AG04450 (cell line): Measurements from ENCODE around the gene NMNAT1. TPM values are rescaled to one million over a fixed set of nuclear protein-coding genes. Genes with fewer than 3 reads are reported as not detected.
"Not testable (repeated sequence)": the region's sequence is repeated elsewhere in the genome, so short reads cannot be mapped to it uniquely, and the experiment has no call there.

ENCODE experiments used
- CTCF ChIA-PET: fragments of 300-600, 350-600 bp; formaldehyde crosslinking; extraction: SDS; loops from one replicate; lab custom pipeline; 2022; ENCODE audit warnings: antibody characterized with exemption, inconsistent platforms; lab: Charles Lee
- POLR2A ChIA-PET: fragments of 350-600 bp; formaldehyde crosslinking; extraction: SDS; loops from one replicate; lab custom pipeline; 2021; ENCODE audit warnings: antibody characterized with exemption, inconsistent platforms; lab: Yijun Ruan, JAX
- DNase-seq: peaks from one replicate; pipeline ENCODE4 v3.0.0-alpha.2; 2011; ENCODE audit warnings: low read depth, low spot score
- H3K27ac ChIP-seq: one replicate; pipeline ENCODE4 v1.5.1; 2012; ENCODE audit warnings: low read depth, low read length, control low read depth
- H3K27me3 ChIP-seq: one replicate; pipeline ENCODE4 v1.6.0; 2012; ENCODE audit warnings: low read length; ENCODE audit not compliant: control insufficient read depth, insufficient read depth
- H3K4me3 ChIP-seq: 2 replicates; pipeline ENCODE4 v1.5.1; 2011; ENCODE audit warnings: mild to moderate bottlenecking, low read depth, low read length, control low read depth
- H3K9me3 ChIP-seq: 2 replicates; pipeline ENCODE4 v1.5.1; 2012; ENCODE audit warnings: low read length; ENCODE audit not compliant: control insufficient read depth, insufficient read depth
- polyA plus RNA-seq: library from polyadenylated mRNA; depleted of rRNA; stranded (reverse); fragments of >200 nt; gene quantifications from 2 replicates; pipeline ENCODE4 v1.2.3, GENCODE V29; 2011
- TF ChIP-seq, protein P1 (sequence below): IDR thresholded peaks from 2 replicates; pipeline ENCODE4 v1.5.1; 2011; ENCODE audit warnings: low read depth, low read length, control low read depth, inconsistent platforms

NMNAT1 gene
- polyA plus RNA-seq, 1 experiment = 16.4 TPM

DNA sequence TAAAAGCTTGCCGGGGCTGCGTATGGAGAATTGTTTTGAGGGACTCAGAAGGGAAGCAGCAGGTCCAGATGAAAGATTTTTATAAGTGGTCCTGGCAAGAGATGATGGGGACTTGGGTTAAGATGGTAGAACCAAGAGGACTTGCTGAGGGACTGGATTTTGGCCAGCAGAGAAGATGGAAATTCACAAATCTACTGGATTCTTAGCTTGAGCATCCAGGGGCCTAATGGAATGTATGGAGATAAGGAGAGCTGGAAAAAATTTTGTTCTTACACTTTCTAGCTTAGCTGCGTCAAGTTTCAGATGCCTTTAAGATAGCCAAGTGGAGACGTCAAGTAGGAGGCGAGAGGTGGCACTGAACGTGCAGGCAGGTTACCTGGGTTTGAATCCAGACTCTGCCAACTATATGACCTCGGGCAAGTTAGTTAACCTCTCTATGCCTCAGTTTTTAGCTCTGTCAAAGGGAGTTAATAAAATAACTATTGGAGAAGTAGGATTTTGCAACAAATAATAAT, 50.3 kb downstream of the NMNAT1 start:
- ChIA-PET CTCF (interaction anchor here (0.6 kb wide), 1 partner anchor 1478 kb away, joined by 3 read pairs; no protein-coding TSS in a partner anchor), POLR2A (interaction anchor here (0.6 to 1.0 kb wide), 2 partner anchors 140 to 1281 kb away, joined by 3 to 8 read pairs; no protein-coding TSS in a partner anchor)
- no peak for DNase-seq
- TF ChIP-seq, protein P1, sequence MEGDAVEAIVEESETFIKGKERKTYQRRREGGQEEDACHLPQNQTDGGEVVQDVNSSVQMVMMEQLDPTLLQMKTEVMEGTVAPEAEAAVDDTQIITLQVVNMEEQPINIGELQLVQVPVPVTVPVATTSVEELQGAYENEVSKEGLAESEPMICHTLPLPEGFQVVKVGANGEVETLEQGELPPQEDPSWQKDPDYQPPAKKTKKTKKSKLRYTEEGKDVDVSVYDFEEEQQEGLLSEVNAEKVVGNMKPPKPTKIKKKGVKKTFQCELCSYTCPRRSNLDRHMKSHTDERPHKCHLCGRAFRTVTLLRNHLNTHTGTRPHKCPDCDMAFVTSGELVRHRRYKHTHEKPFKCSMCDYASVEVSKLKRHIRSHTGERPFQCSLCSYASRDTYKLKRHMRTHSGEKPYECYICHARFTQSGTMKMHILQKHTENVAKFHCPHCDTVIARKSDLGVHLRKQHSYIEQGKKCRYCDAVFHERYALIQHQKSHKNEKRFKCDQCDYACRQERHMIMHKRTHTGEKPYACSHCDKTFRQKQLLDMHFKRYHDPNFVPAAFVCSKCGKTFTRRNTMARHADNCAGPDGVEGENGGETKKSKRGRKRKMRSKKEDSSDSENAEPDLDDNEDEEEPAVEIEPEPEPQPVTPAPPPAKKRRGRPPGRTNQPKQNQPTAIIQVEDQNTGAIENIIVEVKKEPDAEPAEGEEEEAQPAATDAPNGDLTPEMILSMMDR = no peak
- Histone ChIP-seq H3K27ac (no peak overlapping the region), H3K27me3 (peaks cover 18% of the 10 kb centered on the region), H3K9me3 (peaks cover 2% of the 10 kb centered on the region), H3K4me3 (no peak overlapping the region)

DNA sequence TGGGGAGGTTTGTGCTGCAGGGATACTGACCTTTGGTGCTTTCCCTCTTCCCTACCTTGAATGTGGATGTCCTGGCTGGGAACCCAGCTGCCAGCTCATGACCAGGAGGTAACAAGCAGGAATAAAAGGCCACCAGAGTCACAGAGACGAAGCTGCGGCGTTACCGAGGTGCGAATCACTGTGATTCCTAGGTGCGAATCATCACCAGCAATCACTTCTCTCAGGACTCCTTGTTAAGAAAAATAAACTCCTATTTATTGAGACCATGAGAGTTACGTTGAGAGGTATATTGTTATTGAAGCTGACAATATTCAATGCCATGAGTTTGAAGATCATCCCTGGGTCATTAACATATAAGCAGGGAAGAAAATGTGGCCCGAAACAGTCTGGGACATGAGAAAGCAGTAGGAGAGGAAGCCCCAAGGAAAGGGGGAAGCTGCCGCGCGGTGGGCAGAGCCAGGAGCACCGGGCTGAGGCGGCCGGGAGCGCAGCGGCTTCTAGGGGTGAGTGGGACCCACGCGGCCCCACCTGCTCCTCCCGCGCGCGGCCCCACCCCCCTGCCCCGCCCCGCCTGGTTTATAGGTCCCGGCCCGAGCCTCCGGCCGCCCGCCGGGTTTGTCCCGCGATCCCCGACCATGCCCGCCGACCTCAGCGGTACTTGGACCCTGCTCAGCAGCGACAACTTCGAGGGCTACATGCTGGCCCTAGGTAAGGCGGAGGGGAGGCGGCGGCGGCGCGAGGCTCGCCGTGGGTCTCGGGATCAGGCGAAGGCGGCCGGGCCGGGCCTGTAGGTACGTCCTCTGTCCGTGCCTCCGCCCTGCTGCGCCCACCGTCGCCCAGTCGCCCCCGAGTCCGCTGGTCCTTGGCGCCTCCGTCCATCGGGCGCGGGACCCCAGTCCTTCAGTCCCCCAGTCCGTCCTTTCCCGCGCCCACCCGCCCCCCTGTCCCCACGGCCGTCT, 53.6 kb downstream of the NMNAT1 start, which contains the start of gene RBP7:
RBP7 (plus strand) TSS at position 605 of the 959 bp plus-strand sequence; CDS start at position 636, 31 bp downstream.
- ChIA-PET POLR2A (no interaction called here), CTCF (interaction anchor here (0.5 kb wide), 1 partner anchor 46 kb away, joined by 4 read pairs; no protein-coding TSS in a partner anchor)

DNA sequence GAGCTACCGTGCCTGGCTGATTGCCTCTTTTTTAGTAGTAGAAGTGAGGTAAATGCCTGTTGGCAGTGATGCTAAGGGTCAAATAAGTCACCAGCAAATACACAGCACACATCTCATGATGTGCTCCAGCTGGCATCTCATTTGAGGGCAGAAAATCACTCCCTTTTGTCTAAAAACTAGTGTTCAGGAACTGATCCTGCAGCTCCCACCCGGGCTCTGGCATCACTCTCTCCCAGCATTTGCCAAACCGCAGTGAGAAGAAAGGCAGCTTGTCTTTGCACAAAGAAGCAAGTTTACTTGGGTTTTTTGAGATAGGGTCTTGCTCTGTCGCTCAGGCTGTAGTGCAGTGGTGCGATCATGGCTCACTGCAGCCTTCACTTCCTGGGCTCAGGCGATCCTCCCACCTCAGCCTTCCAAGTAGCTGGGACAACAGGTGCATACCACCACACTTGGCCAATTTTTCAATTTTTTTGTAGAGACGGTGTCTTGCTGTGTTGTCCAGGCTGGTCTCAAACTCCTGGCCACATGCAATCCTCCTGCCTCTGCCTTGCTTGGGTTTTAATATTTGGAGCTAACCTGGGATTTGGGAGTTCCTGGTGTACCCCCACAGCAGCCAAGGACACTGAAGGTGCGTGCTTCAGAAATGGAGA, 57.9 kb downstream of the NMNAT1 start:
- ChIA-PET CTCF (interaction anchor here (1.0 kb wide), 1 partner anchor 51 kb away, joined by 3 read pairs; no protein-coding TSS in a partner anchor), POLR2A (no interaction called here)
- Histone ChIP-seq H3K4me3 (no peak overlapping the region), H3K27ac (no peak overlapping the region), H3K27me3 (peaks cover 19% of the 10 kb centered on the region), H3K9me3 (peaks cover 10% of the 10 kb centered on the region)
- no peak for DNase-seq
- TF ChIP-seq, protein P1 = no peak

More for the DNA sequence above, 53.6 kb downstream of the NMNAT1 start, which contains the start of gene RBP7:
- TF ChIP-seq, protein P1 = no peak
- DNase-seq = no peak
- Histone ChIP-seq H3K27me3 (peaks cover 22% of the 10 kb centered on the region), H3K27ac (no peak within 1 kb of the TSS), H3K4me3 (peak within 1 kb of the TSS; percentile 34), H3K9me3 (peaks cover 10% of the 10 kb centered on the region)

DNA sequence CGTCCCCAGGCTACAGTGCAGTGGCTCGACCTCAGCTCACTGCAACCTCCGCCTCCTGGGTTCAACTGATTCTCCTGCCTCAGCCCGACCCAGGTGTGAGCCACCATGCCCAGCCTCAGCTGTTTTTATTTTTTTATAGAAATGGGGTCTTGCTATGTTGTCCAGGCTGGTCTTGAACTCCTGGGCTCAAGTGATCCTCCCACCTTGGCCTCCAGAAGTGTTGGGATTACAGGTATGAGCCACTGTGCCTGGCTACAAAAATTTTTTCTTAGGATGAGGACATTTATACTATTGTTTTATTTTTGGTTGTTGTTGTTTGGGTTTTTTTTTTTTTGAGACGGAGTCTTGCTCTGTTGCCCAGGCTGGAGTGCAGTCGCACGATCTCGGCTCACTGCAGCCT, 62.0 kb downstream of the NMNAT1 start:
- H3K27me3 ChIP-seq, H3K9me3 ChIP-seq, DNase-seq, CTCF ChIA-PET, H3K27ac ChIP-seq, H3K4me3 ChIP-seq, POLR2A ChIA-PET: not testable (repeated sequence)

DNA sequence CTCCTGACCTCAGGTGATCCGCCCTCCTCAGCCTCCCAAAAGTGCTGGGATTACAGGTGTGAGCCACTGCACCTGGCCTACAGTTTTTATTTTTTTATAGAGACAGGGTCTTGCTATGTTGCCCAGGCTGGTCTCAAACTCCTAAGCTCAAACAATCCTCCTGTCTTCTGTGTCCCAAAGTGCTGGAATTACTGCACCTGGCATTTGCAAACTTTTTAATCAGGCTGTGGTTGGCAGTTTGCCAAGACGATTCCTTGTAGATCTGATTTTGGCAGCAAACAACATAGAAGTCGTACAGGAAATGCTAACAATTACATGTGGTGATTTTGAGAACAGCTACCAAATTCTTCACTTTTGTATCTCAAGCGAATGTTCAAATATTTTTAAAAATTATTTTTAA, 63.9 kb downstream of the NMNAT1 start:
- Histone ChIP-seq H3K4me3 (no peak overlapping the region), H3K9me3 (no peaks in the 10 kb centered on the region), H3K27me3 (no peaks in the 10 kb centered on the region), H3K27ac (no peak overlapping the region)
- DNase-seq = no peak
- TF ChIP-seq, protein P1 = no peak
- ChIA-PET POLR2A (interaction anchor here (0.6 kb wide), 1 partner anchor 104 kb away, joined by 16 read pairs; no protein-coding TSS in a partner anchor), CTCF (no interaction called here)
